ENCODE results near the gene GLS.
"Not testable (repeated sequence)": the region's sequence is repeated elsewhere in the genome, so short reads cannot be mapped to it uniquely, and the experiment has no call there.

Gene GLS

DNA sequence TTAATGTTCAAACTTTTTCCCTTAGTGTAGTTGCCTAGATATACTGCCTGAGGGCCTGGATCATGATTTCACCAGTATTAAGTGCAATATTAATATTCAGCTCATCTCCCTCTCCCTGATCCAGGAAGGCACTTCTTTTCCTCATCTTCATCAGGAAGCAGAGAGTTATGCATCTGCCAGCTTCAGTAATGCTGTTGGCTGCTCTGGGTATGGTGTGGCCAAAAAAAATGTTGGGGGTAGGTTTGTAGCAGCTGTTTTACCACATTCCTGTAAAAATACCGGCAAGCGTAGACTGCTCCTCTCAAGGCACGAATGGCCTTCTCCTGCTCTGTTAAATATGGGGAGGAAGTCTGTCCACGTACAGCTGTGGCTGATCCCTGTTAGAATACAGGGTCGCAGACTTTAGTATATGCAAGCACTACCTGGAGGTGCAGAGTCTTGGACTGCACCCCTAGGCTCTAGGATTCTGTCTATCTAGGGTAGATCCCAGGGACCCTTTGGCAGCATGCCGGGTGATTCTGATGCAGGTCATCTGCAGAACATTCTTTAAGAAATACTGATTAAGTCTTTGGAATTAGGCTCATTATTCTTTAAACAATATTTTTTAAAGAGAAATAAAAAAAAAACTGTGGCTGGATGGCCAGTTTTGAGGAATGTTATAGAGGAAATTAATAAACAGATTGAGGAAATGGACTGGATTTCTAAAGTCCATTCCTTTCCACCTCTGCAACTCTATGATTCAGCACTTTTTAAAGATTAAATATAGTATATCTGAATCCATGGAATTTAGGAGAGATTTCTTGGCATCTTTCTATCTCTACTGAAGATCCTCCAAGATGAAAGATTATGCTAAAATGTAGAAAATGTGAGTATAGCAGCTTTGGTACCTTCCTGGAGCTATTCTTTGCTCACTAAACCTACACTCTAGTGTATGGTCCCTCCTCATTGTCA is 21.0 kb upstream of the GLS start (continued):
- no peak for TF ChIP-seq GLIS1 (tag by site-specific recombination; IDR thresholded peaks at IDR 0.05)
- TF ChIP-seq, protein P1, sequence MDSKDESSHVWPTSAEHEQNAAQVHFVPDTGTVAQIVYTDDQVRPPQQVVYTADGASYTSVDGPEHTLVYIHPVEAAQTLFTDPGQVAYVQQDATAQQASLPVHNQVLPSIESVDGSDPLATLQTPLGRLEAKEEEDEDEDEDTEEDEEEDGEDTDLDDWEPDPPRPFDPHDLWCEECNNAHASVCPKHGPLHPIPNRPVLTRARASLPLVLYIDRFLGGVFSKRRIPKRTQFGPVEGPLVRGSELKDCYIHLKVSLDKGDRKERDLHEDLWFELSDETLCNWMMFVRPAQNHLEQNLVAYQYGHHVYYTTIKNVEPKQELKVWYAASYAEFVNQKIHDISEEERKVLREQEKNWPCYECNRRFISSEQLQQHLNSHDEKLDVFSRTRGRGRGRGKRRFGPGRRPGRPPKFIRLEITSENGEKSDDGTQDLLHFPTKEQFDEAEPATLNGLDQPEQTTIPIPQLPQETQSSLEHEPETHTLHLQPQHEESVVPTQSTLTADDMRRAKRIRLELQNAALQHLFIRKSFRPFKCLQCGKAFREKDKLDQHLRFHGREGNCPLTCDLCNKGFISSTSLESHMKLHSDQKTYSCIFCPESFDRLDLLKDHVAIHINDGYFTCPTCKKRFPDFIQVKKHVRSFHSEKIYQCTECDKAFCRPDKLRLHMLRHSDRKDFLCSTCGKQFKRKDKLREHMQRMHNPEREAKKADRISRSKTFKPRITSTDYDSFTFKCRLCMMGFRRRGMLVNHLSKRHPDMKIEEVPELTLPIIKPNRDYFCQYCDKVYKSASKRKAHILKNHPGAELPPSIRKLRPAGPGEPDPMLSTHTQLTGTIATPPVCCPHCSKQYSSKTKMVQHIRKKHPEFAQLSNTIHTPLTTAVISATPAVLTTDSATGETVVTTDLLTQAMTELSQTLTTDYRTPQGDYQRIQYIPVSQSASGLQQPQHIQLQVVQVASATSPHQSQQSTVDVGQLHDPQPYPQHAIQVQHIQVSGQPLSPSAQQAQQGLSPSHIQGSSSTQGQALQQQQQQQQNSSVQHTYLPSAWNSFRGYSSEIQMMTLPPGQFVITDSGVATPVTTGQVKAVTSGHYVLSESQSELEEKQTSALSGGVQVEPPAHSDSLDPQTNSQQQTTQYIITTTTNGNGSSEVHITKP (tag by site-specific recombination; IDR thresholded peaks at IDR 0.05): no peak
- TF ChIP-seq ZNF341 (tag by site-specific recombination; IDR thresholded peaks at IDR 0.05; ENCODE audit: low read depth): no peak
- no peak for TF ChIP-seq ZFP37 (tag by site-specific recombination; IDR thresholded peaks at IDR 0.05)
- no peak for TF ChIP-seq SETDB1 (IDR thresholded peaks at IDR 0.05; ENCODE audit: insufficient read length, low read length)
- TF ChIP-seq, protein P2, sequence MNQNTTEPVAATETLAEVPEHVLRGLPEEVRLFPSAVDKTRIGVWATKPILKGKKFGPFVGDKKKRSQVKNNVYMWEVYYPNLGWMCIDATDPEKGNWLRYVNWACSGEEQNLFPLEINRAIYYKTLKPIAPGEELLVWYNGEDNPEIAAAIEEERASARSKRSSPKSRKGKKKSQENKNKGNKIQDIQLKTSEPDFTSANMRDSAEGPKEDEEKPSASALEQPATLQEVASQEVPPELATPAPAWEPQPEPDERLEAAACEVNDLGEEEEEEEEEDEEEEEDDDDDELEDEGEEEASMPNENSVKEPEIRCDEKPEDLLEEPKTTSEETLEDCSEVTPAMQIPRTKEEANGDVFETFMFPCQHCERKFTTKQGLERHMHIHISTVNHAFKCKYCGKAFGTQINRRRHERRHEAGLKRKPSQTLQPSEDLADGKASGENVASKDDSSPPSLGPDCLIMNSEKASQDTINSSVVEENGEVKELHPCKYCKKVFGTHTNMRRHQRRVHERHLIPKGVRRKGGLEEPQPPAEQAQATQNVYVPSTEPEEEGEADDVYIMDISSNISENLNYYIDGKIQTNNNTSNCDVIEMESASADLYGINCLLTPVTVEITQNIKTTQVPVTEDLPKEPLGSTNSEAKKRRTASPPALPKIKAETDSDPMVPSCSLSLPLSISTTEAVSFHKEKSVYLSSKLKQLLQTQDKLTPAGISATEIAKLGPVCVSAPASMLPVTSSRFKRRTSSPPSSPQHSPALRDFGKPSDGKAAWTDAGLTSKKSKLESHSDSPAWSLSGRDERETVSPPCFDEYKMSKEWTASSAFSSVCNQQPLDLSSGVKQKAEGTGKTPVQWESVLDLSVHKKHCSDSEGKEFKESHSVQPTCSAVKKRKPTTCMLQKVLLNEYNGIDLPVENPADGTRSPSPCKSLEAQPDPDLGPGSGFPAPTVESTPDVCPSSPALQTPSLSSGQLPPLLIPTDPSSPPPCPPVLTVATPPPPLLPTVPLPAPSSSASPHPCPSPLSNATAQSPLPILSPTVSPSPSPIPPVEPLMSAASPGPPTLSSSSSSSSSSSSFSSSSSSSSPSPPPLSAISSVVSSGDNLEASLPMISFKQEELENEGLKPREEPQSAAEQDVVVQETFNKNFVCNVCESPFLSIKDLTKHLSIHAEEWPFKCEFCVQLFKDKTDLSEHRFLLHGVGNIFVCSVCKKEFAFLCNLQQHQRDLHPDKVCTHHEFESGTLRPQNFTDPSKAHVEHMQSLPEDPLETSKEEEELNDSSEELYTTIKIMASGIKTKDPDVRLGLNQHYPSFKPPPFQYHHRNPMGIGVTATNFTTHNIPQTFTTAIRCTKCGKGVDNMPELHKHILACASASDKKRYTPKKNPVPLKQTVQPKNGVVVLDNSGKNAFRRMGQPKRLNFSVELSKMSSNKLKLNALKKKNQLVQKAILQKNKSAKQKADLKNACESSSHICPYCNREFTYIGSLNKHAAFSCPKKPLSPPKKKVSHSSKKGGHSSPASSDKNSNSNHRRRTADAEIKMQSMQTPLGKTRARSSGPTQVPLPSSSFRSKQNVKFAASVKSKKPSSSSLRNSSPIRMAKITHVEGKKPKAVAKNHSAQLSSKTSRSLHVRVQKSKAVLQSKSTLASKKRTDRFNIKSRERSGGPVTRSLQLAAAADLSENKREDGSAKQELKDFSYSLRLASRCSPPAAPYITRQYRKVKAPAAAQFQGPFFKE (tag by site-specific recombination; IDR thresholded peaks at IDR 0.05; ENCODE audit: borderline replicate concordance): no peak

DNA sequence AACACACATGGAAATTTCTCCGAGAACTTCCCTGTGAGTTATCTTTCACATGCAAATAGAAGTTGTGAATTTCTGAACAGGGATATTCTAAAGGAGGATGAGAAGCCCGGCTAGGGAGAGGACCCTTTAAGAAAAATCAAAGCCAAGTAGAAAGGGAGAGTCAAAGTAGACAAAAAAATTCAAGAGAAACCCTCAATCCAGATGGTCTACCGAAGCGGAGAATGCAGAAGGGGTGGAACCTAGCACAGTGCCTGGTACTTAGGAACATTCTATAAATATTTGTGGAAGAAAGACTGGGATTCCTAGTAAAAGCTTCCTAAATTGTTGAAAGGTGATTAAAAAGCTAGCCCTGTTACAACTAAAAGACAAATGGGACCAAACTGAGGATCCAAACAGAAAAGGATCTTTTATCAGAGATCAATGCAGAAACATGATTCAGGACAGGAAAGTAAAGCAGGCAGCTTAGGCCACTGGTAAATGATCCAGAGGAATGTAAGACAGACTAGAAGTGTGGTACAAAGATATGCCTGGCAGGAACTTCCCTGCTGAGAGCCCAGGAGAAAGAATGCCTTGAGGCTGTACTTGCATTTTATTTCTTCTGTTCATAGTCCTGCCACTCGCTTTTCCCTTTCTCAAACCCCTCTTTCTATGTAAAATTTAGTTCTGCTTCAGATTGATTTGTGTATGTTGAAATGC is 19.5 kb upstream of the GLS start:
- Histone ChIP-seq H3K9me3 (ENCODE audit: control insufficient read depth, insufficient read depth, low read depth, low read length) (no peaks in the 10 kb centered on the region), H3K4me3 (ENCODE audit: low read depth, low read length) (no peak overlapping the region), H3K27ac (ENCODE audit: extremely low read depth, low read depth, low read length) (no peak overlapping the region), H3K4me1 (ENCODE audit: control insufficient read depth, insufficient read depth, low read length) (peaks cover 4% of the 10 kb centered on the region; the same call in 1 of the 2 replicates), H3K36me3 (ENCODE audit: control insufficient read depth in 2 of 2, insufficient read depth in 1 of 2, low read length in 2 of 2) (no peaks in the 10 kb centered on the region)
- no peak for TF ChIP-seq ZNF610 (tag by site-specific recombination; IDR thresholded peaks at IDR 0.05; ENCODE audit: borderline replicate concordance)
- TF ChIP-seq SETDB1 (IDR thresholded peaks at IDR 0.05; ENCODE audit: insufficient read length, low read length): no peak
- no peak for TF ChIP-seq ZSCAN23 (tag by site-specific recombination; IDR thresholded peaks at IDR 0.05)
- no peak for TF ChIP-seq WT1 (tag by site-specific recombination; IDR thresholded peaks at IDR 0.05)
- ChIA-PET POLR2A (no interaction called here), CTCF (interaction anchor here (3.5 kb wide), 1 partner anchor 11 kb away, joined by 21 read pairs; no protein-coding TSS in a partner anchor)

DNA sequence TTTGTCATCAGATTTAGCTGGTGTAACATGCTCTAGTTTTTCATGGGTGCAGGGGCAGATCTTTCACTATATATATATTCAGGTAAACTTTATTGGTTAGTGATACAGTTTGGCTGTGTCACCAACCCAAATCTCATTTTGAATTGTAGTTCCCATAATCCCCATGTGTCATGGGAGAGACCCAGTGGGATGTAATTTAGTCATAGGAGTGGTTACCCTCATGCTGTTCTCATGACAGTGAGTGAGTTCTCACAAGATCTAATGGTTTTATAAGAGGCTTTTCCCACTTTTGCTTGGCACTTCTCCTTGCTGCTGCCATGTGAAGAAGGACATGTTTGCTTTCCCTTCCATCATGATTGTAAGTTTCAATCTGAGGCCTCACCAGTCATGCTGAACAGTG is 18.5 kb upstream of the GLS start:
- CTCF ChIA-PET: interaction anchor here (0.6 to 3.5 kb wide), 3 partner anchors 11 to 56 kb away, joined by 3 to 15 read pairs (median 5); no protein-coding TSS in a partner anchor
- peak; percentile 50 for TF ChIP-seq SETDB1 (IDR thresholded peaks at IDR 0.05; ENCODE audit: insufficient read length, low read length)
- not testable (repeated sequence) for H3K36me3 ChIP-seq (ENCODE audit: control insufficient read depth in 2 of 2, insufficient read depth in 1 of 2, low read length in 2 of 2); H3K4me1 ChIP-seq (ENCODE audit: control insufficient read depth, insufficient read depth, low read length); H3K9me3 ChIP-seq (ENCODE audit: control insufficient read depth, insufficient read depth, low read depth, low read length); H3K4me3 ChIP-seq (ENCODE audit: low read depth, low read length); H3K27ac ChIP-seq (ENCODE audit: extremely low read depth, low read depth, low read length)
- POLR2A ChIA-PET: interaction anchor here (2.1 kb wide), 1 partner anchor 19 kb away, joined by 9 read pairs; the partner anchor contains the start of gene GLS

Measured in HEK293 (cell line).